HG03064 (cell line): Measurements from ENCODE around the gene ZNF205.

Experiments used
- ATAC-seq: cut with Tn5 transposase; IDR thresholded peaks from one replicate; pipeline ENCODE4 v1.9.1; 2021; ENCODE audit warnings: low read depth; ENCODE audit not compliant: unreplicated experiment

The ZNF205 gene

DNA sequence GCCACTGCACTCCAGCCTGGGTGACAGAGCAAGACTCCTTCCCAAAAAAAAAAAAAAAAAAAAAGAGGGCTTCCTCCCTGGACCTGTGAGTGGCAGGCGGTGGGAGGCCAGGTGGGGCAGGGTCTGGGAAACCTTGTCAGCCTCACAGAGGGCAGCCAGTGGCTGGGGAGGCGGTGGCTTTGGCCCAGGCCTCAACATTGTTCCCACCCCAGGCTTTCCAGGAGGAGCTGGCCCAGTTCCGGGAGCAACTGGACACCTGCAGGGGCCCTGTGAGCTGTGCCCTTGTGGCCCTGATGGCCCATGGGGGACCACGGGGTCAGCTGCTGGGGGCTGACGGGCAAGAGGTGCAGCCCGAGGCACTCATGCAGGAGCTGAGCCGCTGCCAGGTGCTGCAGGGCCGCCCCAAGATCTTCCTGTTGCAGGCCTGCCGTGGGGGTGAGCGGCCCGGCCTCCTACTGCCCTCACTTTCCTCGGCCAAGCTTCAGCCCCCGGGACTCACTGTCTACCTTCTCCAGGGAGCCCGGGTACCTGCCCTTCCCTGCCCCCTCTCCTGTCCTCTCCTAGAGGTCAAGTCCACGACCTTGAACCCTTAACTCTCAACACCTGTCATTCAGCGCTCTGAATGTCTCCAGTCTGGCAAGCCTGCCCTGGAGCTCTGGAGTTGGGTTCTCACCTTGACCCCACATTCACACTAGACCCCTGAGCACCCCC, 34.8 kb downstream of the ZNF205 start:
- no peak for ATAC-seq

DNA sequence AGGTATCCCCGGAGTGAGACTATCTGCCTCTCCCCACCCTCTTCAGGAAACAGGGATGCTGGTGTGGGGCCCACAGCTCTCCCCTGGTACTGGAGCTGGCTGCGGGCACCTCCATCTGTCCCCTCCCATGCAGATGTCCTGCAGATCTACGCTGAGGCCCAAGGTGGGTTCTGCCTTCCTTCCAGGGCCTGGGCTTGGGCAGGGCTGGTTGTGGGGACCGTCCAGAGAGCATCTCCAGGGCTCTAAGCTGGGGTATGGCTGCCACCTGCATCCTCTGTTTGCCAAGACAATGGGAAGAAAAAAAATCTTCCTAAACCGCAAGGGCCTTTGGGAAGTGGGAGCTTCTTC, 35.3 kb downstream of the ZNF205 start:
- ATAC-seq = no peak

DNA sequence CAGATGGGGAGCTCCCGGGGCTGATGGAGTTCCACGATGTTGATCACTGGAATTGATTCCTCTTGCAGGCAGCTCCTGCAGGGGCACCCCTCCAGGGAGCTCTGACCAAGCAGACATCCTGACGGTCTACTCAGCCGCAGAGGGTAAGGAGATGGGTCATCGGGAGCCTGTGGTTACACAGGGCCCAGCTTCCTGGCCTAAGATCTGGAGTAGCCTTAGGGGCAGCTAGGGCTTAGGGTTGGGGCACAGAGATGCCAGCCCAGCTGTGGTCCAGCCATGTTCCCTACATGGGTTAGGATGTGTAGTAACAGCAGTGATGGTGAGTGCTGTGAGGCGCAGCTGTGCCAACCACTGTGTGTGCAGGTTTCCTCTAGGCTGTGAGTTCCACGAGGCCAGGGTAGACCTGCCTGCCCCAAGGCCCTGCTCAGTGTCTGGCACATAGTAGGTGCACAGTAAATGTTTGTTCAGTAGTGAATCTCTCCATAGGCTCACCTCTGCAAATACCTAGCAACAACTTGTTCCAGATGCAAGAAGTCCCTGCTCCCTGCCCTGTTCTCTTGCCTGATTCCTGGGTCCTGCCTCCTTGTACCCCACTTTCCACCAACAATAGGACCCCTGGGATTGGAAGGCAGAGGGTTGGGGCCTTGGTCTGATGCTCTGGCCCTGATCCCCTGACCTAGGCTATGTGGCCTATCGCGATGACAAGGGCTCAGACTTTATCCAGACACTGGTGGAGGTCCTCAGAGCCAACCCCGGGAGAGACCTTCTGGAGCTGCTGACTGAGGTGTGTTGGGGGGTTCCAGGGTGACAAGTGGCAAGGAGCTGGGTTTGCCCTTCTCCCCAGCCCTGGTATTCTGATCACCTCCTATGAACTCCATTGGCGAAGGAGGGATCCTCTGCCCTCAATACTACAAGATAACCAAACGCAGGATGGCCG, 36.1 kb downstream of the ZNF205 start:
- ATAC-seq = no peak

DNA sequence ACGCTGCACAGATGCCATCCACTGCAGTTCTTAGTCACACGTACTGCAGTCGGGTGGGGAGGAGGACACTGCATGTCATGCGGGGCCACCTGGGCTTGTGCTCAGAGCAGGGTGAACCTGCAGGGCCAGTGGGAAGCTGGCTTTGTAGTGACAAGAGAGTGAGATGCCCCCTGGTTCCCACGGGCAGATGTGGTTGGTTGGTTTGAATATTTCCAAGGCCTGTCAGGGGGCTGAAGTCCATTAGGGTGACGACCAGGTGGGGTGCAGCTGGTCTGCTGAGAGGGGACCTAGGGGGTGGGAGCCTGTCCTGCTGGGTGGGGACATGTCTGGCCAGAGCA, 36.8 kb downstream of the ZNF205 start:
- ATAC-seq = no peak

DNA sequence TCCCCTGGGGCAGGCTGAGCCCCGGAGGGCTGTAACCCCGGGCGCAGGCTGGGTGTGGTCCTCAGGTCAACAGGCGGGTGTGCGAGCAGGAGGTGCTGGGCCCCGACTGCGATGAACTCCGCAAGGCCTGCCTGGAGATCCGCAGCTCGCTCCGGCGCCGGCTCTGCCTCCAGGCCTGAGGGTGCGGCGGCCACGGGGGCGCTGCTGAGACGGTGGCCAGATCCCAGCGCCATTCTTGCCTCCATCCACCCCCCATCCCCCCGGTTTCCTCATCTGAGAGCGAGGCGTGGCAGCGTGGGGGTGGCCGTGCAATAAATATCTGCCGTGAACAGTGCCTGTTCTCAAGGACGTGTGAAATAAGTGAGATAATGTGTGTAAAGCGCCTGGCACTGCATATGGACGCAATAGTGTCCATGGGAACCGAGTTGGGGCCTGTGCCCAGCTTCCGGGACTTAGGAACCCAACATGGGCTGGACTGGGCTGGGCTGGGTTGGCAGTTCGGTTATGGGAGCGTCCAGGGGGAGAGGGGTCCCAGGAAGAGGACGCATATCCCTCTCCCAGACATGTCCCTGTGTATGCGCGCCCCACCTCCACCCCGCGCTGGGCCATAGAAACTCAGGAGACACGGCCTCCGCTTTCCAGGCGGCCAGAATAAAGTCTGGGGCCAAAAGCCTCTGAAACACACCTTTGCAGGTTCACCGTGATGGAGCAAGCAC, 37.4 kb downstream of the ZNF205 start:
- ATAC-seq = no peak

DNA sequence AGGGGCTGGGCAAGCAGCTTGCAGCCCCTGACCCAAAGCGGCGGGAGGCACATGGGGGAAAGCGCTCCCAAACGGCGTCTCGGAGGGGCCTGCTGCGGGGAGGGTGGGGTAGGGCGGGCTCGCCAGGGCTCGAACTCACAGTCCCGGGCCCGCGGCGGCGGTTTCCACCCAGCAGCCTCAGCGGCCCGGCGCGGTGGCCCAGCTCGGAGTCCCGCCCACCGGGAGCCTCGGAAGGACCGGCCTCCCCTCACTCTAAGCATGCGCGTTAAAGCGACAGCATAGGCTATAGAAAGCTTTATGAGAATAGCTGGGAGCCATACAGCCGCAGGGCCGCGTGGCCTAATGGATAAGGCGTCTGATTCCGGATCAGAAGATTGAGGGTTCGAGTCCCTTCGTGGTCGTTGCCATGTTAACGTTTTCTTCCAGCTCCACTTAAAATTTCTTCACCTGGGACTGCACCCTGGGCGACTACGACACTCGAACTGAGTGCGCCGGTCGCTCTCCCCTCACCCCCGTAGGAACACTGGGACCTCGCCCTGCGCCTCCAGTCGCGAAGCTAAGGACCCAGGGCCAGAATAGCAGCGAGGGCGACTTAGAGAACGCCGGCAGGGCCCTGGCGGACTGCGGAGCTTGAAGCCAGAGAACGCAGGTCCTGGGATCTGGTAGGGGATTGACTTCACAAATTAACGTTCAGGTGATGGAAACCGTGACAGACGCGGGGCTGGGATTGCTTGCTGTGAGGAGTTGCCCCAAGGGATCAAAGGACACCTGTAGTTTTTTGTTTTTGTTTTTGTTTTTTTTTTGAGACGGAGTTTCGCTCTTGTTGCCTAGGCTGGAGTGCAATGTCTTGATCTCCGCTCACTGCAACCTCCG, 38.2 kb downstream of the ZNF205 start:
- ATAC-seq = peak; percentile 52

DNA sequence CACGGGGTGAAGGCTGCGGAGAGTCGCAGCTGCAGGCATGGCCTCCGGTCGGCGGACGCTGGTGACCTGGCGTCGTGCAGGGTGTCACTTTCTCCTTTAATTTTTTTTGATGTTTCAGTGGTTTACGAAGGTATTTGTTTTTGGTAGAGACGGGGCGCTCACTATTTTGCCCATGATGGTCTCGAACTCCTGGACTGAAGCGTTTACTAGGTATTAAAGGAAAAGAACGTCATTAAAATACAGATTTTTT, 39.6 kb downstream of the ZNF205 start:
- no peak for ATAC-seq

DNA sequence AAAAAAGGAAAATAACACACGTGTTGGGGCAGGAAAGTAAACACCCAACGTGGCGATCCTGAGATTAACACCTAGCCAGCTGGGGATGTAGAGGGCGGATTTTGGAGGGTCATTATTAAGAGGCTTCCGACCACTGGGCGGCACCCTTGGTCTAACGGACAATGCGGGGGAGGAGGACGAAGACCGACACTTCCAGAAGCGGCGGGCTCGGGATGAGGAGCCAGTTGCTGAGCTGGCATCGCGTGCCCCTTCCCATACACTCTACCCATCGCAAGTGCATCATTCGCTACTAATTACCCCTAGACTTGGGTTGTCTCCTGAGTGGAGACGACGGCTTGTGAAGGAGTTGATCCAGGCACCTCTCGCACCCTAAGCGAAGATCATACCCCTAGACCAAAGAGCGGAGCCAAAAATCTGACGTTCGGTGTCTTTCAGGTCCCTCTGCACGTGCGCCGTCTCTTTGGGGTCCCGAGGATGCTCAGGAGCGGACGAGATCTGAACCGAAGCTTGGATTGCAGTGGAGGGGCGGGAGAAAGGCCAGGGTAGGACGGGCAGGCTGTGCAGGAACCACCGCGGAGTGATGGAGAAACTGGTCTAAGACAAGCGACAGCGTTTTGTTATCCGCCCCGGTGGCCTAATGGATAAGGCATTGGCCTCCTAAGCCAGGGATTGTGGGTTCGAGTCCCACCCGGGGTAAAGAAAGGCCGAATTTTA, 40.0 kb downstream of the ZNF205 start:
- no peak for ATAC-seq

DNA sequence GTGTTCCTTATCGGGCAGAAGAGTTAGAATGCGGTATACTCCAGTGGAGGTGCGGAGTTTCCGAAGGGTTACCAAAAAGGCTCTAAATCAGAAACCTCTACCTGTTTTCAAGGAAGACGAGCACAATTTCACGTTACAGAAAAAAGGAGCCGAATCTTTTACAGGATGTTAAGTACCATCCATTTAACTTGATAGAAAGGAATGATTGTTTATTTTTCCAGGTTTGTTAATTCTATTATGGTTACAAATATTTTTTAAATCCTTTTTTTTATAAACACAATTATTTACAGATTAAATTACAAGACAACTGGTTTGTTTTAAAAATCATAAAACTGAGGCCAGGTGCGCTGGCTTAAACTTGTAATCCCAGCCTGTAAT, 40.6 kb downstream of the ZNF205 start:
- ATAC-seq = no peak

DNA sequence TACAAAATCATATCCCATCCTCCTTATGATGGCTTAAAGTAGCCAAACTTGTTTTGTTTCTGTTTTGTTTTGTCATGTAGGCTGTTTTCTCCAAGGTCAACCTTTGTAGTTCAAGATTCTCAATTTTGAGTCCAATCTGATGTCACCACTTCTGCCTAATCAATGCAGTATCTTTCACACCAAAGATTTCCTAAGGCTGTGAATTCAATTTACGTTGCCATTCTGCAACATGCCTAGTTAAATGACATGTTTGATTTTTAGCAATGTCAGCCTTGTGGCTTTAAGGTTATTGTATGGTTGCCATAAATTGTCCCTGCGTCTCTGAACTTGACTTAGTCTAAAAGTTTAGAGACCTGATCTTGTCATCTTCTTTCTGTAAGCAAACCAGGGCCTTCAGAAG, 42.8 kb downstream of the ZNF205 start:
- no peak for ATAC-seq

DNA sequence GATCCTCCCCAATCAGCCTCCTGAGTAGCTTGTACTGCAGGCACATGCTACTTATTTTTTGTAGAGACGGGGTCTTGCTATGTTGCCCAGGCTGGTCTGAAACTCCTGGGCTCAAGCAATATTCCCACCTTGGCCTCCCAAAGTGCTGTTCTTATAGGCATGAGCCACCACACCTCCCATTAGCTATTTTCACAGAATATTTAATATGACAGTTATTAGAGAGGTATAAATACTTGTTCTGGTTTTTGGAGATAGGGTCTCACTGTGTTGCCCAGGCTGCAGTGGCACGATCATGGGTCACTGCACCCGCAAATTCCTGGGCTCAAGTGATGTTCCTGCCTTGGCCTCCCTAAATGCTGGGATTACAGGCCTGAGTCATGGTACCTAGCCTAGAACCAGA, 43.6 kb downstream of the ZNF205 start:
- ATAC-seq = no peak

DNA sequence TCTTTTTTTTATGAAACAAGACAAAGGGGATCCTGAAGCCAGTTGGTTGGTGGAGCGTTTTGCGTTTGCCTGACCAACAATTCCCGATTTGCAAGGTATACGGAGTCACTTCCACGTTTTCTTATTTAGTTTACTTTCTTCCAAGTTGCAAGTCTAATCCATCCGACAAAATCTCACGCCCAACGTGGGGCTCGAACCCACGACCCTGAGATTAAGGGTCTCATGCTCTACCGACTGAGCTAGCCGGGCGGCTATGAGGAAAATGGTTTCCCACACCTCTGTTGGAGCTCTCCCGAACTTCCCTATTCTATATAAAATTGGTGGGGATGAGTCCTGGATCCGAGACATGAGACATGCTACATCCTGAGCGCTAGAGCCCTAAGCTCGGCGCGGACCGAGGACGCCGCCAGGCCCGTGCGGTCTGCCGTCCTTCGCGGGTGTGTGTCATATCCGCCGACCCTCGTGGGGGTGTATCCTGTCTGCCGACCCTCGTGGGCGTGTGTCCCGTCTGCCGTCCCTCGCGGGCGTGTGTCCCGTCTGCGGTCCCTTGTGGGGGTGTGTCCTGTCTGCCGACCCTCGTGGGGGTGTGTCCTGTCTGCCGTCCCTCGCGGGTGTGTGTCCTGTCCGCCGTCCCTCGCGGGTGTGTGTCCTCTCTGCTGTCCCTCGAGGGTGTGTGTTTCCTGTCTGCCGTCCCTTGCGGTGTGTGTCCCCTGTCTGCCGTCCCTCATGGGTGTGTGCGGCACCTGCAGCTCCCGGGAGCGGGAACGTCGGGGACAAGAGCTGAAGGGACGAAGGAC, 45.0 kb downstream of the ZNF205 start:
- no peak for ATAC-seq

DNA sequence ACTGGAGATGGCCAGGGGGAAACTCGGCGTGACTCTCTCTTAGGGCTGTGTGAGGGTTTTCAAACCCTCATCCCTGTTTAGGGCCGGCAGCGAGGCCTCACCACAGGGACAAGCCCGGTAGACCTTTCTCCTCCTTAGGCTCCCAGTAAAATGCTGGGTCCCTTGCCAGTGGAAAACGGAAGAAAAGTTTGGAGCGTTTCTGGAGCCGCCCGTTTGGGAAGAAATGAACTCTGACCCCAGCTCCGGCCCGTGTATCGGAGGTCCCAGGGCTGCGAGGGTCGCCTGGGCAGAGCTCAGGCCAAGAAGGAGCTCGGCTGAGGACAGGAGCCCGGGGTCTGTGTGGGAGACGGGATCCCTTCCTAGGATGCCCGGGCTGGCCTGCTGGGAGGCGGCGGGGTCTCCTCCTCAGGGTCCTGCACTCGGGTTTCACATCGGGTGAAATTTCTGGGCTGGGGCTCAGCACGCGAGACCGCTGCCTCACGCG, 45.7 kb downstream of the ZNF205 start:
- ATAC-seq = peak; percentile 6

DNA sequence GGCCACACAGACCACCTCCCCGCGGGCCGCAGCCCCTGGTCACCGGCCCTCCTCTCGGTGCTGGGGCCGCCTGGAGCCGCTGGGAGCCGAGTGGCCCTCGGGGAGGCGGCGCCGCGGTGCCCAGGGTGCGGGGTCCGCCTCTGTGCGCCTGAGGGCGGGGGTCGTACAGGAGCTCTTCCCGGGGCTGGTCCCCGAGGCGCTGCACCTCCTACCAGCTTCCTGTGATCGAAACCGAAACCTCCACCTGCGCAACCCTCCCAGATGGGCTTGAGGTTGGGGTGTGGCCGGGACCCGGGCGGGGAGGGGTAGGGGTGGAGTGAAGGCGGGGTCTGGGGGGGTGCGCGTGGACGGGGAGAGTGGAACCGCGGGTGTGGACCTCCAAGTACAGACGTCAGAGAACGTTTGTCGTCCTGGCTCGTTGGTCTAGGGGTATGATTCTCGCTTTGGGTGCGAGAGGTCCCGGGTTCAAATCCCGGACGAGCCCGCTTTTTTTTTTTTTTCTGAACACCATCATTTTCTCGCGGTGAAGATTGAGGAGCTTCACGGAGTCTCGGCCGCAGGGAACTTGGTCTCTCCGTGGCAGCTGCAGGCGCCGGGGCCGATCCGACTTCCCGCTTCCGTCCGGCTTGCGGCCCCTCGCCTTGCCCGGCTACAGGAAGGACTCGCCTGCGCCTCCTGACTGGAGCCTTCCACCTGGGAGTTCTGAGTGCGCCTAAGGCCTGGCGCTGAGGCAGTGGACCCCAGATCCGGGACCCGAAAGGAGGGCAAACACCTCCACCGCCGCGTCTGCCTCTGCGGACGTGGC, 46.3 kb downstream of the ZNF205 start:
- ATAC-seq = peak; percentile 46

DNA sequence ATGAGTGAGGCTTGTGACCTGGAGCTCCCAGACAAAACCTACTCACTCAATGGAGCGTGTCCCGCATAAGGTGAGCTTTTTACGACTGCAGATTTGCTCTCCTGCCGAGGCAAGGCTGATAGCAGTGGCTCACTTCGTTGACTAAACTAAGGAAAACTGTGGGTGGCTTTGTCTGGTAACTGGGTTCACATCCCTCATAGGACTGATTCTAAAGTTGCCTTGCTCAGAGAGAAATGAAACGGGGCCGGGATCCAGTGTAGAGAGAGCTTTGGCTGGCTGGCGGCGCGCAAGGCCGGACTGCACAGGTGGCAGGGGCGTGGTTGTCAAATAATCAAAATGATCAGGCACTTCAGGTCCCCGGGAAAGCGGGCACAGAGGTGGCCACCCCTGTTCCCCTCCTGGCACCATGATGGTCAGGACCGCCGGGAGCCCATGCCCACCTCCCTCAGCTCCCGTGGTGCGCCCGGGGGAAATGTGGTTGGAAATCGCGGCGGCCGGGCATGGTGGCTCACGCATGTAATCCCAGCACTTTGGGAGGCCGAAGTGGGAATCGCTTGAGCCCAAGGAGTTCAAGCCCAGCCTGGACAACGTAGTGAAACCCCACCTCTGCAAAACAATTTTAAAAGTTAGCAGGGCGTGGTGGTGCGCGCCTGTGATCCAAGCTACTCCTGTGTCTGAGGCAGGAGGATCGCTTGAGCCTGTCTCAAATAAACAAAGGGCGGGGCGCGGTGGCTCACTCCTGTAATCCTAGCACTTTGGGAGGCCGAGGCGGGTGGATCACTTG, 49.0 kb downstream of the ZNF205 start:
- ATAC-seq = no peak

DNA sequence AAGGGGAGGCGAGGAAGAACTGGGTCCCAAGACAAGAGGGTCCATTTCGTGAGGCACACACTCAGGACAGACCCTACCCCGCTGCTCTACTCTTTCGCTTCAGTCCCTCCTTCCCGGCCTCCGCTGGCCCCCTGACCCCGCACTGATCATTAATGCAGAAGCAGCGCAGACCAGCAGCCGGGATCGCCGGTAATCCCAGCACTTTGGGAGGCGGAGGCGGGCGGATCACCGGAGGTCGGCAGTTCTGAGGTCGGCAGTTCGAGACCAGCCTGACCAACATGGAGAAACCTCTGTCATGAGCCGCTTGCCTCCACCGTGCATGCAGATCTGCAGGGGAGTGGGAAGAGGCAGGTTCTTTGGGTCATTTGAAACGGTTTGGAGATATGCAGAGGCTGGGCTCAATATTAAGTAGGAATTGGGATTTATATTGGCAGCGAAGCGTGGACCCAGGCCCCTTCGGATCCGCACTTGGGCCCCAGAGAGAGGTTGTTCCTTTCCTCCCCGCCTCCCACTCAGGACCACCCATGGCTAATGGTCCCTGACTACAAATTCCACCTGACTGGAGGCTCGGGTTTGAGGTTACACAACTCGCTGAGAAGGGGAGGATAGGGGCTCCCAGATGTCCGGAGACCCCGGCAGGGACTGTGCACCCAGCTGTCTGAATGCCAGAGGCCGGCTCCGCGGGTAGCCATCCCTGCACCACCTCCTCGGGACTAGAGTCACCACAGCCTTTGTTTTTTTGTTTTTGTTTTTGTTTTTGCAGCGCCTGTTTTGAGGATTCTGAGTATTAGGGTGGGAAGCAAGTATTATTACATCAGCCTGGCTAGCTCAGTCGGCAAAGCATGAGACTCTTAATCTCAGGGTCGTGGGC, 52.0 kb downstream of the ZNF205 start:
- ATAC-seq = no peak
